Measurements from ENCODE around the gene GPRIN3. TPM values are rescaled to one million over a fixed set of nuclear protein-coding genes. Genes with fewer than 3 reads are reported as not detected.

Gene GPRIN3
- total RNA-seq, 1 experiment from 2014 or later, result 0.48 TPM

GRCh38 chr4:89253935-89254334, 53.7 kb downstream of the GPRIN3 start:
- H3K23ac ChIP-seq (ENCODE audit: insufficient read length, low read depth, low read length), result no peak overlapping the region

More at GRCh38 chr4:89253935-89254334, 53.7 kb downstream of the GPRIN3 start:
- H3K4me2 ChIP-seq (ENCODE audit: insufficient read depth, insufficient read length, low read length), result no peak overlapping the region
- no peak for DNase-seq
- H3K27ac ChIP-seq (ENCODE audit: insufficient read length, low read depth, low read length), result no peak overlapping the region
- H3K14ac ChIP-seq (ENCODE audit: insufficient read depth, low read length), result no peak overlapping the region
- no peaks in the 10 kb centered on the region for H3K27me3 ChIP-seq (ENCODE audit: insufficient read depth, low read length)
- no peak for TF ChIP-seq CTCF (conservative IDR thresholded peaks at IDR 0.05)
- Mint-ChIP-seq H3K27ac (no peak overlapping the region), H3K36me3 (ENCODE audit: insufficient read depth in 1 of 3, low read depth in 3 of 3) (peaks cover 0 to 2% (median 0%) of the 10 kb centered on the region in 3 experiments; a peak in 1 of 7 replicates), H3K27me3 (ENCODE audit: low read depth) (peaks cover 2% of the 10 kb centered on the region), H3K9me3 (no peaks in the 10 kb centered on the region), H3K4me1 (peaks cover 20 to 26% of the 10 kb centered on the region in 2 experiments), H3K4me3 (no peak overlapping the region)
- H3K79me2 ChIP-seq (ENCODE audit: insufficient read depth, low read length), result no peaks in the 10 kb centered on the region
- H4K8ac ChIP-seq (replicated peaks; ENCODE audit: insufficient read length, low read depth, low read length), result no peak overlapping the region
- H2BK20ac ChIP-seq (ENCODE audit: low read depth, low read length, poor library complexity, severe bottlenecking), result no peak overlapping the region
- no peak overlapping the region for H4K91ac ChIP-seq (ENCODE audit: insufficient read length, low read depth, low read length)
- H2BK12ac ChIP-seq (ENCODE audit: insufficient read length, low read depth, low read length), result no peak overlapping the region
- H3K18ac ChIP-seq (ENCODE audit: insufficient read length, low read depth, low read length), result no peak overlapping the region
- no peaks in the 10 kb centered on the region for H3K79me1 ChIP-seq (ENCODE audit: insufficient read depth, low read depth, low read length, poor library complexity, severe bottlenecking)
- no peak overlapping the region for H3K9ac ChIP-seq (ENCODE audit: extremely low read depth, insufficient read length, low read length)
- H2BK120ac ChIP-seq (ENCODE audit: low read depth, low read length, poor library complexity, severe bottlenecking), result no peak overlapping the region
- peaks cover 5% of the 10 kb centered on the region; the same call in 1 of the 2 replicates for H3K4me1 ChIP-seq (ENCODE audit: insufficient read depth, low read length)
- no peak overlapping the region for H3T11ph ChIP-seq (ENCODE audit: low read length)
- H3K56ac ChIP-seq (ENCODE audit: insufficient read length, low read depth, low read length), result no peak overlapping the region
- H3K4ac ChIP-seq (ENCODE audit: low read depth, low read length), result no peak overlapping the region
- no peak overlapping the region for H2BK15ac ChIP-seq (ENCODE audit: low read depth, low read length)
- no peak overlapping the region for H4K5ac ChIP-seq (ENCODE audit: insufficient read length, low read depth, low read length)
- no peaks in the 10 kb centered on the region for H3K9me3 ChIP-seq (ENCODE audit: control insufficient read depth, low read depth, low read length)
- H2BK5ac ChIP-seq (ENCODE audit: insufficient read length, low read length), result no peak overlapping the region
- no peak overlapping the region for H2AFZ ChIP-seq (ENCODE audit: low read length)
- no peak overlapping the region for H2AK5ac ChIP-seq (ENCODE audit: insufficient read length, low read length)
- H3K23me2 ChIP-seq (ENCODE audit: insufficient read length, low read depth, low read length, poor library complexity, severe bottlenecking), result no peaks in the 10 kb centered on the region
- no peaks in the 10 kb centered on the region for H4K20me1 ChIP-seq (ENCODE audit: control insufficient read depth, insufficient read depth, insufficient read length)
- no CpG with 5 or more reads among the region's 1 CpG for WGBS (ENCODE audit: extremely low coverage, insufficient read length, low lambda C conversion rate)

Data from H9 (cell line).